GM12872 (cell line): ENCODE measurements around the gene MKX.

Experiments
- CTCF ChIP-seq: IDR thresholded peaks from 3 replicates; pipeline ENCODE4 v1.5.1; 2011; ENCODE audit warnings: low read depth, mild to moderate bottlenecking, low read length, moderate library complexity; ENCODE audit not compliant: insufficient read depth

Gene MKX

GRCh38 chr10:27741173-27742091 lies 4.2 kb downstream of the MKX start:
- TF ChIP-seq CTCF = no peak

GRCh38 chr10:27736396-27736795 lies 9.2 kb downstream of the MKX start:
- TF ChIP-seq CTCF = no peak

GRCh38 chr10:27730041-27730440 lies 15.6 kb downstream of the MKX start:
- no peak for TF ChIP-seq CTCF

GRCh38 chr10:27728338-27728737 lies 17.3 kb downstream of the MKX start:
- TF ChIP-seq CTCF = no peak

GRCh38 chr10:27724287-27724686 lies 21.3 kb downstream of the MKX start:
- TF ChIP-seq CTCF = peak; percentile 30; the same call in 2 of the 3 replicates

- TF ChIP-seq CTCF = no peak
Observed at GRCh38 chr10:27723436-27723835, 22.2 kb downstream of the MKX start.

GRCh38 chr10:27720529-27720928 lies 25.1 kb downstream of the MKX start:
- TF ChIP-seq CTCF = no peak
